HG03196 (cell line): ENCODE results near the gene ELOVL7.
A peak's percentile ranks its signal among the peaks of the same experiment; 100 is the strongest.
"Not testable (repeated sequence)": the region's sequence is repeated elsewhere in the genome, so short reads cannot be mapped to it uniquely, and the experiment has no call there.

Experiments used
- ATAC-seq: cut with Tn5 transposase; IDR thresholded peaks from one replicate; pipeline ENCODE4 v1.9.1; 2021; ENCODE audit not compliant: unreplicated experiment

ELOVL7 gene

GRCh38 chr5:60843936-60844905 lies at the start of gene ELOVL7:
TSS of gene ELOVL7 (minus strand) at chr5:60844269. CDS start at chr5:60787397, 56,872 bp downstream.
- ATAC-seq, result peak; percentile 93

GRCh38 chr5:60893521-60893920 lies 49.5 kb upstream of the ELOVL7 start:
- no peak for ATAC-seq

DNA sequence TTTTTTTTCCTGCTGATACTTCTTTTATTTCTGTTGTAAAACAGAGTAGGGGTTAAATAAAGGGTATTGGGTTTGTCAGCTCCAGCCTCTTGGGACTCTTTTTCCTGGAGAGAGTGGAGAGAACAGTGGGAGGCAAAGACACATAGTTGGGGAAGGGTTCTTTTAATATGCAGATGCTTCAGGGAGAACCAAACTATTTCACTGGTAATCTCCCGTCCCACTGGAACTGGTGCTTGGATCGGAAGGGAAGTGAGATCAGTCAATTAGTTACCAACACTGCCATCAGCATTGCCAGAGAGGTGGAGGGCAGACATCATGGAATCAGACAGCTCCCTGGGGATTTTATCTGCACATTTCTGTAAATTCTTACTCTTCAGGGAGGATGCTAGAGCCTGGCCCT lies 47.6 kb upstream of the ELOVL7 start:
- no peak for ATAC-seq

DNA sequence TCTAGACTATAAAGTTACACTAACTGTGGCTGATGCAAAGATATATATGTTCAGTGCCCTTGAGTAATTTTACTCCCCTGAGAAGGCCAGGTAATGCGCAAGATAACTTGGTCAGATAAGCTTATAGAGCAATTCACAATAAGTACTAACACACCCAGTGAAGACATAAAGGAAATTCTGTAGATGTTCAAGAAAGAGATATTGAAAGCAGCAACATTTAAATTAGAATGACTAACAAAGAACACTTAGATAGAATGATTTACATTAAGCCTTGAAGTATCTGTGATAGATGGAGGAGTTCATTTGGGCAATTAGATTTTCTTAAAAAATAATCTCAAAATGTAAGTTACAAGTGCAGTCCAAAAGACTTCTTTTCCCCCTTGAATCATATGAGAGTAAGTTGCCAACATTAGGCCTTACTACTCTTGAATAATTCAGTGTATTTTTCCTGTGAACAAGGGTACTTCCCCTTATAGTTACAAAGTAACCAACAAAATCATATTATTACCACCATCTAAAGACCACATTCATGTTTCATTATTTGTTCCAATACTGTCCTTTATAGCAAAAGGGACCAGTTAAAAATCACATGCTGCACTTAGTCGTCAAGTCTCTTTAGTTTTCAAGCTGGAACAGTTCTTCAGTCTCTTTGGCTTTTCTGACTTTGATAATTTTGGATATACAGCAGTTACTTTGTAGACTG lies 44.4 kb upstream of the ELOVL7 start:
- no peak for ATAC-seq

- ATAC-seq, result no peak
Observed at GRCh38 chr5:60887746-60888145, 43.7 kb upstream of the ELOVL7 start.

- no peak for ATAC-seq
Observed at GRCh38 chr5:60887096-60887495, 43.0 kb upstream of the ELOVL7 start.

DNA sequence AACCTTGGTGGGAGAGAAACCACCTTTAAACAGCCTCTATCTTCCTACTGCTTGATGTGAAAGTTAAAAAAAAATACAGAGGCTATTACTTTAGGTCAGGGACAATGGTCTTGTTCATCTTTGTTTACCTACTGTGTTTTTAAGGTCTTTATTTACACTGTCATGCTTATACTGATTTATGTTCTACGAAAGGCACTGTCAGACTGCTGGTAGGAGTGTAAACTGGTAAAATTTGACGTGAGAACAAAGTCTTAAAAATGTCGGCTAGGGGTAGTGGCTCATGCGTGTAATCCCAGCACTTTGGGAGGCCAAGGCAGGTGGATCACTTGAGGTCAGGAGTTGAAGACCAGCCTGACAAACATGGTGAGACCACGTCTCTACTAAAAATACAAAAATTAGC lies 42.1 kb upstream of the ELOVL7 start:
- ATAC-seq, result no peak

GRCh38 chr5:60883229-60883628 lies 39.2 kb upstream of the ELOVL7 start:
- no peak for ATAC-seq

DNA sequence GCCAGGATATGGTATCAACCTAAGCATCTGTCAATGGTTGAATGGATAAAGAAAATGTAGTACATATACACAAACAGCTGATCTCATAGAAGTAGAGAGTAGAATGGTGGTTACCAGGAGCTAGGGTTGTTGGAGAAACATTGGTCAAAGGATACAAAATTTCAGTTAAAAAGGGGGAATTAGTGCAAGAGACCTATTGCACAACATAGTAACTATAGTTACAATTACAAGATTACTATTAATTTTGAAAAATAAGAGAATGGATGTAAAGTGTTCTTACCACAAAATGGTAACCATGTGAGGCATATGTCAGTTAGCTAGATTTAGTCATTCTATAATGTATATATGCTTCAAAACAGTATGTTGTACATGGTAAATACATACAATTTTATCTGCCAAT lies 28.8 kb upstream of the ELOVL7 start:
- ATAC-seq, result no peak

DNA sequence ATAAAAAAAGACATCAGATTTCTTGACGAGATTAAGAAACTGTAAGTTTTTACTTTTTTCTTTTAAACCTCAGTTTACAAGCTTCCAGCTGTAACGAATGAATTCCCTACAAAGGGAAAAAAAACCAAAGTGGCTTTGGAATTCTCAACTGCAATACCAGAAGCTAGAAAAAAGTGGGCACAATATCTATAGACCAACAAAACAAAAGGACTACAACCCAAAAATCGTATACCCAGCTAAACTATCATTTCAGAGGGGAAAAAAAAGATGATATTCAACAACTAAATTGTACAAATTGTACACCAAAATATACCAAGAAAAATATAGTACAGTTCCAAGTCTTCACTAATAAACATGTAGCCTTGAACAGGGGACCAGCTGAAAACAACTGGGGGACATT lies 26.8 kb upstream of the ELOVL7 start:
- no peak for ATAC-seq

DNA sequence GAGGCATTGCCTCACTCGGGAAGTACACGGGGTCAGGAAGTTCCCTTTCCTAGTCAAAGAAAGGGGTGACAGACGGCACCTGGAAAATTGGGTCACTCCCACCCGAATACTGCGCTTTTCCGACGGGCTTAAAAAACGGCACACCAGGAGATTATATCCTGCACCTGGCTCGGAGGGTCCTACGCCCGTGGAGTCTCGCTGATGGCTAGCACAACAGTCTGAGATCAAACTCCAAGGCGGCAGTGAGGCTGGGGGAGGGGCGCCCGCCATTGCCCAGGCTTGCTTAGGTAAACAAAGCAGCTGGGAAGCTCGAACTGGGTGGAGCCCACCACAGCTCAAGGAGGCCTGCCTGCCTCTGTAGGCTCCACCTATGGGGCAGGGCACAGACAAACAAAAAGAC lies 16.5 kb upstream of the ELOVL7 start:
- not testable (repeated sequence) for ATAC-seq

DNA sequence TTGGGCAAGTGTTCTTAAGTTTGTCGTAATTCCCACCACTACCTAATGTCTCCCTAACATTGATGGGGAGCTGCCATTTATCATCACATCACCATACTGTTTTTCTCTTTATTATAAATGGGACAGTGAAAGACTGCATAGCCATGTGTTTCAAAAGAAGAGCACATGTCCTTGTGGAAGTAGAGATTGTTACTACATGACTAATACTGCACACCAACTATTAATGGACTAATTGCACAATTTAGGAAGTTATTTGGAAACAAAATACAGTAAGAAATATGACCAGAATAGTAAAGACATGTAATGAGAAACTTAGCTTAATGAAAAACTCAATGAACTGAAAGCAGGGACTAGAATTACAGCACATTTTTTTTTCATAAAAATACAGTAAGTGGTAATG lies 12.0 kb upstream of the ELOVL7 start:
- ATAC-seq, result no peak

DNA sequence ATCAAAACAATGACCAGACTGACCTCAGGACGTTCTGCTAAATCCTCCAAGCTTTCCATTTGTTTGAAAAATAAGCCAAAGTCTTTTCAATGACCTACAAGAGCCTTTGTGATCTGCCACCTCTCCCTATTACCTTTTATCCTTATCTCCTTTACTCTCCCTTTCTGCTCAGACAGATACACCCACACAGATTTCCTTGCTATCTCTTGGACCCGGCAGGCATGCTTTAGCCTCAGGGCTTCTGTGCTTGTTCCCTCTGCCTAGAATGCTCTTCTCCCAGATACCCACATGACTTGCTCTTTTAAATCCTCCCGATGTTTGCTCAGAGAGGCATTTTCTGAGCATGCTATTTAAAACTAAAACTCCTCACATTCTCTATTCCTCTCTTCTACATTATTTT lies 8.9 kb upstream of the ELOVL7 start:
- no peak for ATAC-seq

DNA sequence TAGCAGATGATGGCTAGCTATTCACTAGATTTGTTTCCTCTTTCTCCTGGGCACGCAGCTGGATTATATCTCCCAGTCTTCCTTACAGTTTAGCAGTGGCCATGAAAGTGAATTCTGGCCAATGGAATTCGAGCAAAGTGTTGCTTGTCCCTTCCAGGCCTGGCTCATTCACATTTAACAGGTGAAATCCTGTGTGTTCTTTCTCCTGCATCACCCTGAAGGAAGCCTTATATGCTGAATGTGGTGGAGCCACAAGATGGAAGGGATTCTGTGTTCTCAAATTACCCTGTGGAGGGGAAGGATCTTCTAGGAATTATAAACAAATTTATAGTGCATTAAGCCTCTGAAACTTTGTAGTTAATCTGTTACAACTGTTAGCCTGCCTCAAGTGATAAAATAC lies 8.2 kb upstream of the ELOVL7 start:
- ATAC-seq, result no peak

- ATAC-seq, result no peak
Observed at GRCh38 chr5:60851626-60852025, 7.6 kb upstream of the ELOVL7 start.

GRCh38 chr5:60846298-60846697 lies 2.2 kb upstream of the ELOVL7 start:
- ATAC-seq, result no peak

DNA sequence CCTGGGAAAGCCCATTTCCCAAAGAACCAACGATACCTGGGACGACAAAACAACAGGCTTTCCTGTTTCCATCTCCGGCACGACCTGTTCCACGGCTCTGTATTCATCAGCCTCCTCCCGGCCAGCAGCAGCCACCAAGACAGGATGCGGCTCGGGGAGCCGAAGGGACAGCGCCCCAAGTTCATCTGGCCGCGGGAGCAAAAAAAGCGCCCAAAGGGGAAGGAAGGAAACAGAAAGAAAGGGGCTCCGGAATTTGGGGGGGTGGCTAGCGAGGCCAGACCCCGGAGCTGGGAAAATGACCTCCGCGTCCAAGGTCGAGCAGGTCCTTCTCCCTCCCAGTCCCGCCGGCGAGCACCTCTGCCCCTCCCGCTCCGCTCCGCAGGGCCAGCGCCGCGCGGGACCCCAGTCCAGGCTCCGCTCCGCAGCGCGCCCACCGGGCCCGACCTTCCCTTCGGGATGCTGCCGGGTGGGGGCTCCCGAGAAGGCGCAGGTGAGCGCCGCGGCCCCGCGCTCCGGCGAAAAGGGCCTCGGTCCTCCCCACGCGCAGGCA lies 608 bp downstream of the ELOVL7 start:
- ATAC-seq, result no peak

DNA sequence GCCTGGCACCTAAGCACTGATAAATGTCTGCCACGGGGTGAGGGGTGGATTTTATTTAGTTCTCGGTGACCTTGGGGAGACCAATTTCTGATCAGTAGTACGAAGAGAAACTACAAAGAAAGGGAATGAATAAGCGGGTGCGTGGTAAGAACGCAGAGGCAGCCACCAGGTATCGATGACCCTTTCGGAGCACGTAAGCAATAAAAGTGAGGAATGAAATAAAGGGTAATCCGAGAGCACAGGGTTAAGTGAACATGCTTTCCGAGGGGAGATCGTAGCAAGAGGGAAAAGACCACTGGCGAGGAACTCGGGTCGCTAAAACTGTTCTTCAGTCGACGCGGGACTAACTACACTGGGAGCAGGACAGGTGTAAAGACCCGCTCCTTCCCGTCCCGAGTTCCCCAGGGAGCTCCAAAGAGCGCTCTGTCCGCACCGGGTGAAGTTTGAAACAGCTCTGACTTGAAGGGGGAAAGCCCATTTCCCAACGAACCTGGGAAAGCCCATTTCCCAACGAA lies 1.1 kb downstream of the ELOVL7 start:
- no peak for ATAC-seq

DNA sequence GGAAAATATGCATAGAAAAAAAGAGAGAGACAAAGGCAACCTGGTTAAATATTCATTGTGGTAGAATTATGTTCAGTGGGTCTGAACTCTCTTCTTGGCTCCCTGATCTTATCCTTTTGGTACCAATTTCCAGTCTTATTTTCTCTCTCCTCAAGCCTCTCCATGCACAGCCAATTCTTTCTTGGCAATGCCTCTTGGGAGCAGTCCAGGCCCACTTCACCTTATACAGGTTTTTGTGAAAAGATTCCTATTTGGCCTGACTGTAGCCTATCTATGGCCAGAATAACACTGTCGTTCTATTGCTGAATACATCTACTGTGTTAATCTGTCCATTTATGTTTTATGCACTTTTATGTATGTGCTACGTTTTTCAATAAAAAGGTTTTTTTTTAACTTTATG lies 2.7 kb downstream of the ELOVL7 start:
- ATAC-seq, result no peak

DNA sequence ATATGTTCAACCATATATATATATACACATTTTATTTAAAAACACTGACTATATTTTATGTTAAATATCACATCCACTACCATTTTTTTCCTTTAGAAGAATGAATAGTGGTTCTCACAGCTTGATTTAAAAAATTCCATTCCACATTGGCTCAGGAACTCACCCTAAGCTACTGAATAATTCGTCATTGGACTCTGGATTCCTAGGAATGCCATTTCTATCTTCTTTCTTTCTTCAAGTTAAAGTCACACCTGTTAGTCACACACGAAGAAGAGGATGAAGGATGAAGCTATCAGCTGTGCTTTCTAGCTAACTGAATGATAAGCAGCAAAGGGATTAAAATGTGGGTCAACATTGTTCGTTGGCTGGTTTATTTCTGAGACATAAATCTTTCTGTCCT lies 7.9 kb downstream of the ELOVL7 start:
- ATAC-seq, result no peak

- no peak for ATAC-seq
Observed at GRCh38 chr5:60835554-60835953, 8.5 kb downstream of the ELOVL7 start.

GRCh38 chr5:60833520-60833919 lies 10.5 kb downstream of the ELOVL7 start:
- no peak for ATAC-seq
